Spleen (tissue), 11 donors: ENCODE measurements around the gene DGKB. TPM values are rescaled to one million over a fixed set of nuclear protein-coding genes. Genes with fewer than 3 reads are reported as not detected.

ENCODE experiments used
- DNase-seq: peaks from one replicate; pipeline ENCODE4 v3.0.0-alpha.2; 2020
- H3K27ac ChIP-seq, 8 donors: fragments of 200-600 bp; sonication (generic) in 7 of 8; 1 replicate in 4 of 8; 2 replicates in 4 of 8; pipeline versions ENCODE4 v1.5.0 to v1.8.0; 2016 to 2021; ENCODE audit warnings: inconsistent platforms in 4 of 8, mild to moderate bottlenecking in 4 of 8, moderate library complexity in 1 of 8
- H3K27me3 ChIP-seq, 7 donors: fragments of 200-600 bp; sonication (generic) in 6 of 7; replicated peaks in 1 of 7; 1 replicate in 4 of 7; 2 replicates in 3 of 7; pipeline versions ENCODE4 v1.5.0 to v1.8.0; 2016 to 2021; ENCODE audit warnings: inconsistent platforms in 3 of 7, mild to moderate bottlenecking in 1 of 7
- H3K36me3 ChIP-seq, 6 donors: fragments of 200-600 bp; sonication (generic) in 5 of 6; 1 replicate in 4 of 6; 2 replicates in 2 of 6; pipeline versions ENCODE4 v1.5.0 to v1.8.0; 2016 to 2021; ENCODE audit warnings: inconsistent platforms in 2 of 6
- H3K4me1 ChIP-seq, 6 donors: fragments of 200-600 bp; sonication (generic) in 5 of 6; 1 replicate in 3 of 6; 2 replicates in 3 of 6; pipeline versions ENCODE4 v1.5.0 to v1.8.0; 2016 to 2021; ENCODE audit warnings: inconsistent platforms in 3 of 6
- H3K4me3 ChIP-seq, 8 donors: fragments of 200-600 bp; sonication (generic) in 7 of 8; 1 replicate in 4 of 8; 2 replicates in 4 of 8; pipeline versions ENCODE4 v1.5.0 to v1.8.0; 2016 to 2021; ENCODE audit warnings: inconsistent platforms in 4 of 8, mild to moderate bottlenecking in 4 of 8, moderate library complexity in 2 of 8
- H3K9me3 ChIP-seq, 8 donors: fragments of 200-600 bp; sonication (generic) in 7 of 8; 1 replicate in 4 of 8; 2 replicates in 4 of 8; pipeline versions ENCODE4 v1.5.0 to v1.8.0; 2016 to 2021; ENCODE audit warnings: inconsistent platforms in 4 of 8
- POLR2A ChIP-seq, 3 donors: fragments of 450-650 bp; IDR thresholded peaks; one replicate each; pipeline ENCODE4 v1.5.1; 2017; ENCODE audit warnings: antibody characterized with exemption in 3 of 3, mild to moderate bottlenecking in 1 of 3
- POLR2AphosphoS5 ChIP-seq, 3 donors: sonication (generic); formaldehyde crosslinking; IDR thresholded peaks; one replicate each; pipeline ENCODE4 v1.5.1; 2017; ENCODE audit warnings: antibody characterized with exemption in 3 of 3
- WGBS, 5 donors: extraction: QIAGEN DNeasy Blood & Tissue Kit in 3 of 5; methylation state at CpG; one replicate each; pipeline versions ENCODE4 v1.1.5 to v1.1.7; 2013 to 2018; 5-methylcytosine and 5-hydroxymethylcytosine counted together
- intact Hi-C: fragments of 100-400 bp; cut with DNase I; formaldehyde crosslinking; loops from one replicate; pipeline ENCODE4 v1.15.0; 2023; ENCODE audit warnings: low total_unique reads
- polyA plus RNA-seq, 3 donors: library from polyadenylated mRNA; stranded (reverse); fragments of 200-250 nt; gene quantifications; one replicate each; pipeline ENCODE4 v1.2.1, GENCODE V29; 2013
- total RNA-seq, 7 donors: library from RNA; depleted of rRNA in 3 of 7; stranded (reverse); fragments of >200 nt in 3 of 7; fragmentation: NEBNext Ultra II Directional in 4 of 7; extraction: Animal tissue kit (Norgen Biotek cat#: 25700) in 4 of 7; gene quantifications; one replicate each; pipeline versions ENCODE4 v1.1.0 to v1.2.1, GENCODE V29; 2016 to 2021
- TF ChIP-seq, protein P1 (sequence below), 11 experiments: fragments of 200-600 bp in 7 of 11; fragments of 450-650 bp in 4 of 11; sonication (generic) in 4 of 11; IDR thresholded peaks in 8 of 11; conservative IDR thresholded peaks in 3 of 11; 1 replicate in 7 of 11; 2 replicates in 4 of 11; pipeline versions ENCODE4 v1.4.0 to v1.8.0; 2016 to 2021; ENCODE audit warnings: antibody characterized with exemption in 11 of 11, inconsistent platforms in 4 of 11, mild to moderate bottlenecking in 1 of 11
- donor health status: healthy with polysubstance abuse.
- donor health status: DM: no; HTN: no; CAD: no; lungs with moderate emphysema.
- donor health status: DM: no; HTN: no; CAD: no.
- donor health status: Bipolar disorder and iron deficiency.
- donor health status: healthy.
- donor health status: DM: no; HTN: no; CAD: no.
- donor health status: DM: yes; HTN: yes; CAD: no.

The DGKB gene
- total and polyA plus RNA-seq, 10 donors: 0.02 to 0.26 (median 0.03) TPM; not detected in 6

DNA sequence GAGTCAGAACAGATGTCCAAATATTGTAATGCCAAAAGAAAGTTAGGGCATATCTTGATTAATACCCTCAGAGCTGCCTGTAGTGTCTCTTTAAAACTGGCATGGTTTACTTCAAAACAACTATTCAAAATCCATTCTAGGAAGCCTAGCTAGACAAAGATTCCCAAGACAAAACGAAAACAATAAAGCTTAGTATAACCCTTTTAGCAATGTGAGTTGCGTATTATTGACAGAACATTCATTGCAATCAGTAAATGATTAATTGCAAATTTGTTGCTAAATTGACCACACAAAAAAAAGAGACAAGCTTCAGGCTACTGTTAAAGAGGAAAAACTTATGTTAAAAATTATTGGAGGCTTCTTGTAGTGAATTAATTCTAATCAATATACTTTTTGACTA, 406.9 kb downstream of the DGKB start:
- Histone ChIP-seq H3K36me3 (no peaks in the 10 kb centered on the region), H3K4me3 (no peak overlapping the region), H3K9me3 (no peaks in the 10 kb centered on the region), H3K27me3 (no peaks in the 10 kb centered on the region), H3K27ac (no peak overlapping the region), H3K4me1 (no peaks in the 10 kb centered on the region)
- no peak for TF ChIP-seq POLR2AphosphoS5 (IDR thresholded peaks at IDR 0.05)
- no peak for TF ChIP-seq POLR2A (IDR thresholded peaks at IDR 0.05)
- TF ChIP-seq, protein P1, sequence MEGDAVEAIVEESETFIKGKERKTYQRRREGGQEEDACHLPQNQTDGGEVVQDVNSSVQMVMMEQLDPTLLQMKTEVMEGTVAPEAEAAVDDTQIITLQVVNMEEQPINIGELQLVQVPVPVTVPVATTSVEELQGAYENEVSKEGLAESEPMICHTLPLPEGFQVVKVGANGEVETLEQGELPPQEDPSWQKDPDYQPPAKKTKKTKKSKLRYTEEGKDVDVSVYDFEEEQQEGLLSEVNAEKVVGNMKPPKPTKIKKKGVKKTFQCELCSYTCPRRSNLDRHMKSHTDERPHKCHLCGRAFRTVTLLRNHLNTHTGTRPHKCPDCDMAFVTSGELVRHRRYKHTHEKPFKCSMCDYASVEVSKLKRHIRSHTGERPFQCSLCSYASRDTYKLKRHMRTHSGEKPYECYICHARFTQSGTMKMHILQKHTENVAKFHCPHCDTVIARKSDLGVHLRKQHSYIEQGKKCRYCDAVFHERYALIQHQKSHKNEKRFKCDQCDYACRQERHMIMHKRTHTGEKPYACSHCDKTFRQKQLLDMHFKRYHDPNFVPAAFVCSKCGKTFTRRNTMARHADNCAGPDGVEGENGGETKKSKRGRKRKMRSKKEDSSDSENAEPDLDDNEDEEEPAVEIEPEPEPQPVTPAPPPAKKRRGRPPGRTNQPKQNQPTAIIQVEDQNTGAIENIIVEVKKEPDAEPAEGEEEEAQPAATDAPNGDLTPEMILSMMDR (IDR thresholded peaks at IDR 0.05 in 8 of 11, conservative IDR thresholded peaks at IDR 0.05 in 3 of 11): no peak
- intact Hi-C loops: no loop called here
- no peak for DNase-seq
- WGBS, 5 donors: 67 to 89% (median 73%) methylated on average over 2 of the region's 2 CpGs

DNA sequence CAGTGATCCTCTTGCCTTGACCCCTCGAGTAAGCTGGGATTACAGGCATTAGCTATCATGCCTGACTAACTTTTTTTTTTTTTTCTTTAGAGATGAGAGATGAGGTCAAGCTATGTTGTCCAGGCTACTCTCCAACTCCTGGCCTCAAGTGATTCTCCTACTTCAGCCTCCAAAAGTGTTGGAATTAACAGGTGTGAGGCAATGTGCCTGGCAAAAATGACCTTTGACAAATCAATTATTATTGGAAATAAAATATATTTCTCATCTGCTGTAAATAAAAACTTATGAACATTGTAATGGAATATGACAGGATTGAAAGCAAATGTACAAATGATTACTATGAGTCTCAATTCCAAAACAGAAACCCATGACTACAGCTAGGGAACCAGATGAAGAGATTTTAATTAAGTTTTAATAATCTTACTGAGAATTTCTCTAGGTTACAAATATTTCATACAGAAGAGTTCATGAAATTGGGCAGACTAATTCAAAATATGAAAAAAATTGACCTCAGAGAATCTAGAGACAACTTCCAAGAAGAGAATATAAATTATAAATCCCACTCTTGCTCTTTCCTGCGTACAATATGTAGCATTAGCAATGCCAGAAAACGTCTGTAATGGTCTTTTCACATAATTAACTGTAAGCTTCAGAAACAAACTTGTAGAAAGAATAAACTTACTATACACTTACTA, 414.7 kb downstream of the DGKB start:
- H3K27ac ChIP-seq: no peak overlapping the region
- no peaks in the 10 kb centered on the region for H3K27me3 ChIP-seq
- H3K4me1 ChIP-seq: no peaks in the 10 kb centered on the region
- no peaks in the 10 kb centered on the region for H3K36me3 ChIP-seq
- TF ChIP-seq, protein P1 (IDR thresholded peaks at IDR 0.05 in 8 of 11, conservative IDR thresholded peaks at IDR 0.05 in 3 of 11): no peak
- TF ChIP-seq POLR2AphosphoS5 (IDR thresholded peaks at IDR 0.05) (no peak), POLR2A (IDR thresholded peaks at IDR 0.05) (no peak)
- intact Hi-C loops: no loop called here
- H3K9me3 ChIP-seq: no peaks in the 10 kb centered on the region
- no peak overlapping the region for H3K4me3 ChIP-seq
- WGBS, 5 donors: 58 to 69% (median 64%) methylated on average over 3 of the region's 3 CpGs
- DNase-seq: no peak

DNA sequence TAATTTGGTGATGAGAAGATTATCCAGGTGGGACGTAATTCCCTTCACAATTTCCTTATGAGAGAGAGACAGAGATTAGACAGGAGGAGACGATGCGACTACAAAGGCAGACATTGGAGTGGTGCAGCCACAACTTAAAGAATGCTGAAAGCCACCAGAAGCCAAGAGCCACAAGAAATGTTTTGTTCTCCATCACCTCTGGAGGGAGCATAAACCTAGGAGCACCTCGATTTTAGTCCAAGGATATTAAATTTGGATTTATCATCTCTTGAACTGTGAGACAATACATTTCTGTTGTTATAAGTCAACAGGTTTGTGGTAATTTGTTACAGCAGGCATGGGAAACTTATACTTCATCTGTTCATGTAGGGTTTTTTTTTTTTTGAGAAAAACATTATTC, 418.9 kb downstream of the DGKB start:
- TF ChIP-seq POLR2AphosphoS5 (IDR thresholded peaks at IDR 0.05): no peak
- no peak for TF ChIP-seq POLR2A (IDR thresholded peaks at IDR 0.05)
- TF ChIP-seq, protein P1 (IDR thresholded peaks at IDR 0.05 in 8 of 11, conservative IDR thresholded peaks at IDR 0.05 in 3 of 11): no peak
- WGBS, 5 donors: 61 to 84% (median 77%) methylated on average over 4 of the region's 4 CpGs
- Histone ChIP-seq H3K27ac (no peak overlapping the region), H3K4me1 (no peaks in the 10 kb centered on the region), H3K4me3 (no peak overlapping the region), H3K27me3 (no peaks in the 10 kb centered on the region), H3K36me3 (no peaks in the 10 kb centered on the region), H3K9me3 (no peaks in the 10 kb centered on the region)
- intact Hi-C loops: no loop called here
- no peak for DNase-seq

DNA sequence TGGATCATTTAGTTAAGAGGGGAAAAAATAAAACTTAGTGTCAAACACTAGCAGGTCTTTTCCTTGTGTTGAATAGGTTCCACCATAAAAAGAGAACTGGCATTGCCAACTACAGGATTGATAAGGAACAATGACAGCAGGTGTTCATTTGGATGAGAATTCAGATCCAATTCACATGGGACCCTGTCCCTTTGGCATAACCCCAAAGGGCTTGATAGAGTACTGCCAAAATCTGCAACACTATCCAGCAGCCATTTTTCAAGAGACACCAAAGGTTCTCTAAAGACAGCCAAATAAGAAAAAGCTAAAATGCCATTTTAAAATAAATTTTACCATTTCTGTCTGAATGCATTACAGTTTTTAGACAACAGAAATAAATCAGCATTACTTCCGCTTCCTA, 422.3 kb downstream of the DGKB start:
- 36 to 54% (median 46%) methylated on average over 1 of the region's 1 CpG for WGBS, 5 donors
- TF ChIP-seq, protein P1 (IDR thresholded peaks at IDR 0.05 in 8 of 11, conservative IDR thresholded peaks at IDR 0.05 in 3 of 11): no peak
- no peak for TF ChIP-seq POLR2AphosphoS5 (IDR thresholded peaks at IDR 0.05)
- no peak overlapping the region for H3K4me3 ChIP-seq
- no peaks in the 10 kb centered on the region for H3K27me3 ChIP-seq
- DNase-seq: no peak
- intact Hi-C loops: no loop called here
- H3K9me3 ChIP-seq: no peaks in the 10 kb centered on the region
- H3K4me1 ChIP-seq: no peaks in the 10 kb centered on the region
- no peak overlapping the region for H3K27ac ChIP-seq
- H3K36me3 ChIP-seq: no peaks in the 10 kb centered on the region
